AG04450 (cell line): Measurements from ENCODE around the gene GTF3A. TPM values are rescaled to one million over a fixed set of nuclear protein-coding genes. Genes with fewer than 3 reads are reported as not detected.

Experiments used
- CTCF ChIA-PET: fragments of 300-600, 350-600 bp; formaldehyde crosslinking; extraction: SDS; loops from one replicate; lab custom pipeline; 2022; ENCODE audit warnings: antibody characterized with exemption, inconsistent platforms; lab: Charles Lee
- POLR2A ChIA-PET: fragments of 350-600 bp; formaldehyde crosslinking; extraction: SDS; loops from one replicate; lab custom pipeline; 2021; ENCODE audit warnings: antibody characterized with exemption, inconsistent platforms; lab: Yijun Ruan, JAX
- DNase-seq: peaks from one replicate; pipeline ENCODE4 v3.0.0-alpha.2; 2011; ENCODE audit warnings: low read depth, low spot score
- H3K27ac ChIP-seq: one replicate; pipeline ENCODE4 v1.5.1; 2012; ENCODE audit warnings: low read depth, low read length, control low read depth
- H3K27me3 ChIP-seq: one replicate; pipeline ENCODE4 v1.6.0; 2012; ENCODE audit warnings: low read length; ENCODE audit not compliant: control insufficient read depth, insufficient read depth
- H3K4me3 ChIP-seq: 2 replicates; pipeline ENCODE4 v1.5.1; 2011; ENCODE audit warnings: mild to moderate bottlenecking, low read depth, low read length, control low read depth
- H3K9me3 ChIP-seq: 2 replicates; pipeline ENCODE4 v1.5.1; 2012; ENCODE audit warnings: low read length; ENCODE audit not compliant: control insufficient read depth, insufficient read depth
- CTCF ChIP-seq: IDR thresholded peaks from 2 replicates; pipeline ENCODE4 v1.5.1; 2011; ENCODE audit warnings: low read depth, low read length, control low read depth, inconsistent platforms
- polyA plus RNA-seq: library from polyadenylated mRNA; depleted of rRNA; stranded (reverse); fragments of >200 nt; gene quantifications from 2 replicates; pipeline ENCODE4 v1.2.3, GENCODE V29; 2011

GTF3A gene
- polyA plus RNA-seq, 1 experiment, result 104 TPM

GRCh38 chr13:27427641-27428040, 3.2 kb downstream of the GTF3A start:
- Histone ChIP-seq H3K27me3 (no peaks in the 10 kb centered on the region), H3K4me3 (no peak overlapping the region), H3K27ac (no peak overlapping the region), H3K9me3 (no peaks in the 10 kb centered on the region)
- no peak for TF ChIP-seq CTCF
- POLR2A ChIA-PET, result no interaction called here
- DNase-seq, result no peak
- CTCF ChIA-PET, result interaction anchor here (0.8 to 5.1 kb wide), 3 partner anchors 65 to 398 kb away, joined by 3 to 23 read pairs (median 3); no protein-coding TSS in a partner anchor

- no peaks in the 10 kb centered on the region for H3K27me3 ChIP-seq
- CTCF ChIA-PET, result interaction anchor here (0.8 to 5.1 kb wide), 3 partner anchors 66 to 398 kb away, joined by 3 to 23 read pairs (median 3); no protein-coding TSS in a partner anchor
- POLR2A ChIA-PET, result no interaction called here
Measured at GRCh38 chr13:27428160-27428559, 3.7 kb downstream of the GTF3A start.

GRCh38 chr13:27432180-27432579, 7.8 kb downstream of the GTF3A start:
- Histone ChIP-seq H3K9me3 (no peaks in the 10 kb centered on the region), H3K27me3 (no peaks in the 10 kb centered on the region), H3K4me3 (no peak overlapping the region), H3K27ac (no peak overlapping the region)
- no peak for TF ChIP-seq CTCF
- CTCF ChIA-PET, result no interaction called here
- POLR2A ChIA-PET, result no interaction called here
- no peak for DNase-seq

More at GRCh38 chr13:27428160-27428559, 3.7 kb downstream of the GTF3A start:
- no peaks in the 10 kb centered on the region for H3K9me3 ChIP-seq
- no peak overlapping the region for H3K4me3 ChIP-seq
- H3K27ac ChIP-seq, result no peak overlapping the region
- TF ChIP-seq CTCF, result no peak
- DNase-seq, result no peak

GRCh38 chr13:27432611-27433210, 8.3 kb downstream of the GTF3A start:
- Histone ChIP-seq H3K9me3 (no peaks in the 10 kb centered on the region), H3K27ac (no peak overlapping the region), H3K4me3 (no peak overlapping the region), H3K27me3 (no peaks in the 10 kb centered on the region)
- CTCF ChIA-PET, result no interaction called here
- TF ChIP-seq CTCF, result no peak
- no peak for DNase-seq
- POLR2A ChIA-PET, result interaction anchor here (0.7 kb wide), 1 partner anchor 74 kb away, joined by 6 read pairs; no protein-coding TSS in a partner anchor

GRCh38 chr13:27437126-27437525, 12.7 kb downstream of the GTF3A start:
- H3K9me3 ChIP-seq, result no peaks in the 10 kb centered on the region
- no peak for TF ChIP-seq CTCF
- H3K27ac ChIP-seq, result no peak overlapping the region
- H3K4me3 ChIP-seq, result no peak overlapping the region
- no peaks in the 10 kb centered on the region for H3K27me3 ChIP-seq
- no peak for DNase-seq
- ChIA-PET POLR2A (no interaction called here), CTCF (no interaction called here)
